NCI-H1417 treated with DMSO at 0.1 percent for 48 hours (cell line): ENCODE data around the gene TAAR5.
"Not testable (repeated sequence)": the region's sequence is repeated elsewhere in the genome, so short reads cannot be mapped to it uniquely, and the experiment has no call there.

Source experiments
- DNase-seq: peaks from one replicate; lab custom pipeline; 2025; lab: John Stamatoyannopoulos, UW

Gene TAAR5

DNA sequence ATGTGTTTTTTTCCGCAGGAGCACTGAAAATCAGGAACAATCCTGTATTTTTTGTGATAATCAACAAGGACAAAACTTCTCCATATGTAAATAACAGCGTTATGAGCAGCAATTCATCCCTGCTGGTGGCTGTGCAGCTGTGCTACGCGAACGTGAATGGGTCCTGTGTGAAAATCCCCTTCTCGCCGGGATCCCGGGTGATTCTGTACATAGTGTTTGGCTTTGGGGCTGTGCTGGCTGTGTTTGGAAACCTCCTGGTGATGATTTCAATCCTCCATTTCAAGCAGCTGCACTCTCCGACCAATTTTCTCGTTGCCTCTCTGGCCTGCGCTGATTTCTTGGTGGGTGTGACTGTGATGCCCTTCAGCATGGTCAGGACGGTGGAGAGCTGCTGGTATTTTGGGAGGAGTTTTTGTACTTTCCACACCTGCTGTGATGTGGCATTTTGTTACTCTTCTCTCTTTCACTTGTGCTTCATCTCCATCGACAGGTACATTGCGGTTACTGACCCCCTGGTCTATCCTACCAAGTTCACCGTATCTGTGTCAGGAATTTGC is 19.2 kb downstream of the TAAR5 start, which contains the start of gene TAAR6:
TSS of gene TAAR6 (plus strand) at position 102 of the 557 bp plus-strand sequence. CDS start at position 102, 0 bp downstream.
- no peak for DNase-seq

DNA sequence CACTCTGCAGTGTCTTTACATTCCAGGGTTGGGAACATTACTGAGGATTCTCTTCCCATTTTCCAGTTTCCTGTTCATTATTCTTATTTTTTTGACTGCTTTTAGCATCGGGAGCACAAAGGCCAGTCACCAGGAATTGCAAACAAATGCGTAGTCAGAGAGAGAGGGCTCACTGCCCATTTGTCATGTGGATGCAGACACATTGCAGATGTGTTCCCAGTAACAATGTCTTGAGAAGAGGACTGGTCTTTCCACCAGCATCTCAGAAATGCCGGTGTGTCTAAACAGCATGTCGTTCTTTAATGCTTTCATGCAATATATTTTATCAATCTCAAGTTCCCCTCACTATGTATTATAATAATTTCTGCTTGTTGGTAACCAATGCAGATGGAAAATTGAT is 20.4 kb downstream of the TAAR5 start:
- no peak for DNase-seq

DNA sequence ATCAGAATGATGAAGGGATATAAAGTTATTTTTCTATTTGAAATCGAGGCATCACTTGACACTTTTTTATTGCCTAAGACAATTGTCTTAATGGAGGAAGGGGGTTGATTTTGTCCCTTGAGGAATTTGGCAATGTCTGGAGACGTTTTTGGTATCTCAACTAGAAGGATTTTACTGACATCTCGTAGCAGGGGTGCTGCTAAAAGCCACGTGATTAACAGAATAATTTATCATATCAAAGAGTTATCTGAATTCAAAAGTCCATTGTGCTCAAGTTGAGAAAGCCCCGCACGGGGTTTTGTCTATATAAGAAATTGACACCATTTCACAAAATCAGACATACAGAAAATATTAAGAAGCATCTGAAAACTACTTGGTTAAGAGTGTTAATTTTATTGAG is 20.9 kb downstream of the TAAR5 start:
- no peak for DNase-seq

DNA sequence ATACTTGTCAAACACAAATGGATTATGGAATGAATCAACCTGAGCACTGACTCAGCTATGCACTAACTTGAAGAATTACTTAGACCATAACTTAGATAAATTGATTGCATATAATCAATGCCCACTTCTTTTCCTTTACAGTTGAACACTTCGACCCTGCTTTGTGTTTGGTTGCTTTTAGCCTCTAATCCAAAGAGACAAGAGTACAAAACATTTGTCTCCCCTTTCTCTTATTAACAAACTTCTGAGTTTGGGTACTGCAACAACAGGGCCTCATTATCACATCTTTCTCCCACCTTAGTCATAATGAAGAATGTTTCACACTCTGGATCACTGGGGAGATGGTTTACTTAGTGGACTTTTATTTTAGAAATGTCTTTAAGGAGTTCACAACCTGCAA is 22.0 kb downstream of the TAAR5 start:
- no peak for DNase-seq

DNA sequence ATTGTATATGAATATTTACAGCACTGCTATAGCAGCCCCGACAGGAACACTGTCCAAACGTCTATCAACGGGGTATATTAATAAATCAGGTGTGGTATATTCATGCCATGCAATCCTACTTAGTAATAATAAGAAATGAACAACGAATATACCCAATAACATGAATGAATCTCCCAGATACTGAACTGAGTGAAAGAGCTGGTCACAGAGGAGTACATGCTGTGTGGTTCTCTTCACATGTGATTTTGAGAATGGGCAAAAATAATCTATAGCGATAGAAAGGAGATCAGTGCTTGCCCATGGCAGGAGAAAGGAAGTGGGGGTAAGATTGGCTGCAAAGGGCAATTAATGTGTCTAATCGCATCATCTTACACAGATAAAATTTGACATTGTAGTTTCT is 23.1 kb downstream of the TAAR5 start:
- DNase-seq, result no peak

DNA sequence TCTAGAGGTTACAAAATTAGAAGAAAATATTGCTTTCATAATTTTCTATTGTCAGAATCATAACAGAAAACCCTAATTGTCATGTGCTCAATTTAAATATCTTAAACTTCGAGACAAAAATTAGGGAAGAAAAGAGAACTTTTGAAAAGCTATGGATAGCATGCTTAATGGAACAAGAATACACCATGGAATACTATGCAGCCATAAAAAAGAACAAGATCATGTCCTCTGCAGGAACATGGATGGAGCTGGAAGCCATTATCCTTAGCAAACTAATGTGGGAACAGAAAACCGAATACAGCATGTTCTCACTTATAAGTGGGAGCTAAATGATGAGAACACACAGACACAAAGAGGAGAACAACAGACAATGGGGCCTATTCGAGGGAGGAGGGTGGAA is 29.5 kb downstream of the TAAR5 start:
- DNase-seq, result not testable (repeated sequence)

DNA sequence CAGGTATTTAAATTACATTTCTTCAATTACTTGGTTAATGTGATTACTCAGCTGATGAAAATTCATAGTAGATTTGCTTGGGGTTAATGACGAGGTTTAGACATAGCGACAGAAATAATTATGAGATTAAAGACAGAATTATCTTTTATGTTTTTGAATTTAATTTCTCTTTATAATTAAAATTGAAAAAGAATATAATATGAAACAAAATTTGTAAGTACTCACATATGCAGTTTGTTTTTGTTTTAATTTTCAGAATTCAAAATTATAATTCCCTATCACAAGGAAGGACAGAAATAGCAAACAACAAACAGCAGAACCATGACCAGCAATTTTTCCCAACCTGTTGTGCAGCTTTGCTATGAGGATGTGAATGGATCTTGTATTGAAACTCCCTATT is 37.2 kb downstream of the TAAR5 start, which contains the start of gene TAAR8:
TSS of gene TAAR8 (plus strand) at position 301 of the 400 bp plus-strand sequence. CDS start at position 322, 21 bp downstream.
- no peak for DNase-seq

DNA sequence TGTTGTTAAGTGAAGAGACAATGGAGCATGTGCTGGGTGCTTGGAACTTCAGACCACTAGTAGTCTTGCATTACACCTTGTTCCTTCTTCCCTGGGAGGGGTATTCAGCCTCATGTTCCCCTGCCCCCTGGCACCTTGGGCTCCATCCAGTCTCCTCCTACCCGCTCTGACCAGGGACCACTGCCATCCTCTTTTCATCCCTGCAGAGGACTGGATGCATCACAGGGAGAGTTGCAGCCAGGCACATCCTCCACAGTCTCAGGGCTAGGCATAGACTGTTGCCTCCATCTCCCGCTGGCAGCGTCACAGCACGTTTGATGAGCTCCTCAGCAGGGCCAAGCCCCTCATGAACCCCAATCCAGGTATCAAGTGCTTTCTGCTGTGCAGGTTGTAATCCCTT is 38.3 kb downstream of the TAAR5 start:
- no peak for DNase-seq

DNA sequence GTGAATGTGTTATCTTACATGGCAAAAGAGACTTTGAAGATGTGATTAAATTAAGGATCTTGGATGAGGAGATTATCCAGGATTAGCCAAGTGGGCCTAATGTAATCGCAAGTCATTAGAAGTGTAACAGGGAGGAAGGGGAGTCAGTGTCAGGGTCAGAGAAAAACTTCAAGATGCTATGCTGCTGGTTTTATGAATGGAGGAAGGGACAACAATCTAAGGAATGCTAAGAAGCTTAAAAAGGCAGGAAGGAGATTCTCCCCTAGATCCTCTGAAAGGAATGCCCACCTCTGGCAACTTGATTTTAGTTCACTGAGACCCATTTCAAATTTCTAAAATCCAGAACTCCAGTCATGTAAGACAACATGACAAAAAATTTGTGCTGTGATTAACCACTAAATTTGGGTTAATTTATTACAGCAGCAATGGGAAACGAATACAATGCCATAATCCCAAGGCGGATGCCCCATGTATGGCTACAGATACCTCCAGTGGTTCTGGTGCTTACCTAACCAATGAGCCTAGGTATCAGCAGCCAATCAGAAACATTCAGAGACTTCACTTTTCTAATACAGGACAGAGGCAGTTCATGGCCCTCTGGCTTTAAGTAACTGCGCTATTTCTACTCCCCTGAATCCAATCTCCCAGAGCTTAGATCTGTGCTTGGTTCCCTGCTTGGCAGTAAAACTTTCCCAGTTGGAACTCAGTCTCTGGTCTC is 40.6 kb downstream of the TAAR5 start:
- no peak for DNase-seq

DNA sequence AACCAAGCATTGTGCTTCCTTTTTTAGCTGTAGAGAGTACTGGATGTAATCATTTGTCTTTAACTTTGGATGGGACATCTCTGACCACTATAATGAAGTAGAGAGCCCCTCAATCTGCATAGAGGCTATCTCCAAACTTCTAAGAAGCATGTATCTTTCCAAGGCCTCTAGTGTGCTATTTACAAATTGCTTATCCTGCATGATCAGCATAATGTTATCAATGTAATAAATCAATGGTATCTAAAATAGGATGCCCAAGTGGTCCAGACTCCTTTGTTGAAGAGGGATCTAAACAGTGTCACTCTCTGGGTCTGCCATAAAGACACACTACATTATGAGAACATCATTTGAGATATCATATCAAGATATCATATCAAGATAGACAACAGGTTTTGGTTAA is 44.7 kb downstream of the TAAR5 start:
- DNase-seq, result no peak
